Neural progenitor cell (in vitro differentiated cells): ENCODE results near the gene SLC5A6.

Experiments
- CTCF ChIP-seq: fragments of 200-600 bp; sonication (generic); IDR thresholded peaks from 2 replicates; pipeline ENCODE4 v1.5.1; 2017; ENCODE audit warnings: antibody characterized with exemption, mild to moderate bottlenecking
- EZH2 ChIP-seq: fragments of 200-600 bp; sonication (generic); IDR thresholded peaks from 2 replicates; pipeline ENCODE4 v1.6.1; 2017; ENCODE audit warnings: antibody characterized with exemption, mild to moderate bottlenecking, moderate library complexity
- EZH2phosphoT487 ChIP-seq: fragments of 200-600 bp; sonication (generic); IDR thresholded peaks from 2 replicates; pipeline ENCODE4 v1.6.1; 2017; ENCODE audit warnings: antibody characterized with exemption

- TF ChIP-seq CTCF (no peak), EZH2 (no peak), EZH2phosphoT487 (no peak)
Measured at GRCh38 chr2:27179344-27180000, 32.6 kb downstream of the SLC5A6 start.
